ENCODE measurements around the gene KRTAP10-7.

- TF ChIP-seq CTCF (IDR thresholded peaks at IDR 0.05 in 8 of 11, conservative IDR thresholded peaks at IDR 0.05 in 3 of 11) (no peak), POLR2A (IDR thresholded peaks at IDR 0.05) (no peak)
Measured at GRCh38 chr21:44599264-44600029, 950 bp upstream of the KRTAP10-7 start.
